ENCODE measurements around the gene PDLIM1.
A peak's percentile ranks its signal among the peaks of the same experiment; 100 is the strongest.

The PDLIM1 gene

DNA sequence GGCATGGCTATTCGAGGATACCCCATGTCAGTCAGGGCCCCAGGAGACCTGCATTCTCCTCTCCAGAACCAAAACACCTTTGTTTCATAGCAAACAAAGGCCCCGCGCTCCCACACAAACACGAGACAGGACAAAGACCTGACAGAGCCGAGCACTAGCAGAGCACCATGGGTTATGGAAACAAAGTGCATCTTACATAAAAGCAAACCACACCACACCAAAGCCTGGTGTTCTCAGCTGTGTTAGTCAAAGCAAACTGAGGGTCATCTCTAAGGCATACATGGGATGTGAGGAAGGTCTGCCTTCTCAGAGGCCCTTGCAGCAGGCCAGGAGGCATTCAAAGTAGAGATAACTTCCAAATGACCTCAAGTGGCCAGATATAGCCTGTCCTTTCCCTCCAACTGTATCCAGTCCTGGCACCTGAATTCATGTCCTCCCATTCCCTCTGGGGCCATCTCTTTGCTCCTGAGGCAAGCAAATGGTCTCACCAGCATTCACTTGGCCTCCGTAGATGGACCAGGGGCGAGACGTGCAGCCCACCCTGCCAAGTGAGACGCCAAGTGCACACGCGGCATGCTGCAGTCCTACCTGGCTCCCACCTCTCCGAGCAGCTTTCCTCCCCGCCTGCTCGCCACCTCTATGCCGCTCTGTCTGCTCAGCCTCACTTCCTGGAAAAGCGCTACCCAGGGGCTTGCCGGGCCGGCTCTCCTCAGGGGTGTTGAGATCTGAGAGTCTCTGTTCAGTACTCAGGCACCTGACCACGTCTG is 45.3 kb upstream of the PDLIM1 start:
- no peak overlapping the region for H2BK5ac ChIP-seq (ENCODE audit: low read length)
- WGBS, 2 donors (ENCODE audit: extremely low coverage in 2 of 2, insufficient read length in 2 of 2, insufficient replicate concordance in 1 of 2) = no CpG with 5 or more reads among the region's 19 CpGs
- H3K79me1 ChIP-seq (ENCODE audit: low read depth, low read length) = no peaks in the 10 kb centered on the region
- no peak overlapping the region for H4K91ac ChIP-seq (ENCODE audit: low read depth, low read length, poor library complexity)
- peak overlapping the region; percentile 45 for H3K23ac ChIP-seq (ENCODE audit: low read depth, low read length, poor library complexity)
- no peak overlapping the region for H4K8ac ChIP-seq (ENCODE audit: low read depth, low read length)
- no peak overlapping the region for H3K27ac ChIP-seq (replicated peaks; ENCODE audit: low read length)
- peaks cover 4 to 8% of the 10 kb centered on the region in 2 donors for H3K4me1 ChIP-seq (ENCODE audit: control insufficient read depth in 2 of 2, insufficient read depth in 1 of 2, low read depth in 1 of 2, low read length in 2 of 2)
- no peaks in the 10 kb centered on the region for H3K36me3 ChIP-seq (replicated peaks in 1 of 2; ENCODE audit: control insufficient read depth in 2 of 2, insufficient read depth in 2 of 2, low read length in 2 of 2)
- H3K4me3 ChIP-seq (ENCODE audit: low read length in 2 of 2) = no peak overlapping the region
- peak overlapping the region; percentile 68 for H3K18ac ChIP-seq (ENCODE audit: low read length)
- no peak overlapping the region for H3K4ac ChIP-seq (ENCODE audit: low read length)
- H2BK120ac ChIP-seq (ENCODE audit: low read depth, low read length) = no peak overlapping the region
- H3K27me3 ChIP-seq (ENCODE audit: control insufficient read depth in 3 of 3, insufficient read depth in 3 of 3, low read depth in 1 of 3, low read length in 3 of 3) = no peaks in the 10 kb centered on the region
- peak overlapping the region; percentile 11 for H2AK5ac ChIP-seq (ENCODE audit: low read depth, low read length)
- peak overlapping the region; percentile 22 for H3K9ac ChIP-seq (ENCODE audit: low read depth, low read length, poor library complexity)
- no peak overlapping the region for H2AFZ ChIP-seq (ENCODE audit: low read length)
- H2BK15ac ChIP-seq (ENCODE audit: low read length) = no peak overlapping the region
- no peak for DNase-seq (ENCODE audit: low spot score)
- peak overlapping the region; percentile 12 for H3K14ac ChIP-seq (ENCODE audit: low read length)
- H3K9me3 ChIP-seq (replicated peaks in 1 of 2; ENCODE audit: control insufficient read depth in 2 of 2, insufficient read depth in 1 of 2, low read depth in 1 of 2, low read length in 2 of 2) = no peaks in the 10 kb centered on the region
- H3K4me2 ChIP-seq (ENCODE audit: insufficient read depth, low read length, poor library complexity, severe bottlenecking) = no peak overlapping the region
- no peak overlapping the region for H2BK12ac ChIP-seq (ENCODE audit: low read length)

DNA sequence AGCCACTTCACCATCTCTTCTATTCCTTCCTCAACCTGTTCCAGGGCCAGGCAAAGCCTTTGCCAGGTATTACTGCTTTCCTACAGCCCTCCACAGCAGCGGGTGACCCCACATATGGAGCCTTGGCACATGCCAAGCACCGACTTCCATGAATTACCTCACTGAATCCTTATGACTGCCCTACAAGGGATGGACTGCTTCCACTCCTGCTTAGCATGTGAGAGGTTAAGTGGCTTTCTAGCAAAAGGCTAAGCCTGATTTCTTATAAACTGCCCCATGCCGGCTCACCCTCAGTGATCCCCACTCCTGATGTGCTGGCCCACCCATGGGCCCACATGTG is 44.0 kb upstream of the PDLIM1 start:
- no peak for DNase-seq (ENCODE audit: low spot score)

DNA sequence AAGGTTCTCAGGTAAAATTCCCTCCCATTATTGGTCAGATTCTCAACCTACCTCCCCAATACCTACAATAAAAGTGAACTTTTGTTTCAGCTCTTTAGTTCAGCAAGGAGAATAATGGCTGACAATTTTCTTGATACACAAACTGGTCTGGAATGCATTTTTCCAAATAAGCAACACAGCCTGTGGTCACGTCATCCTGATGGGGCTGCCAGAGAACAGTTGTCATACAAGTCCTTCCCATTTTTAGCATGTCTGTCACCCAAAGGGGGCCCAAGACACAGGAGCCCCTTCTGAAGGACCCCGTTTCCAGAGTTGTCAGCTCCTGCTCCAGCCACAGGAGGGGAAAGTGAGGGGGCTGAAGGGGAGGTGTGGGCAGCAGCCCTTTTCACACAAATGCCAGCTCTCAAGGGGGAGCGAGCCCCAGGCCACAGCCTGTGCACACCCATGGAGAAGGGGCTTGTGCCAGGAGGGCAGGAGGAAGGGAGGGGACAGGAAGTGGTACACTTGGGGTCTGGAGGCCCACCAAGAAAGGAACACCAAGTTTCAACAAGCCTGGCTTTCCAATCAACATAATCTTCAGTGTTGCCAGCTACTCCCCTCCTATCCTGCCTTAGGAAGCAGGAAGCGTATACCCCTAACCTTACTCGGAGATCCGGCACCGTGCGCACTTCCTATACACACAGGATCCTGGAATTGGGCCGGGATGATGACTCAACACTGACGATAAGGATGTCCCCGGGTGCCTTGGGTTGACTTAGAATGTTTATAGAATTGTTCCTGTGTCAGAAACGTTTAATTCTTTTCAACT is 43.4 kb upstream of the PDLIM1 start:
- no peak overlapping the region for H2BK15ac ChIP-seq (ENCODE audit: low read length)
- H3K9me3 ChIP-seq (replicated peaks in 1 of 2; ENCODE audit: control insufficient read depth in 2 of 2, insufficient read depth in 1 of 2, low read depth in 1 of 2, low read length in 2 of 2) = no peaks in the 10 kb centered on the region
- peaks cover 4 to 7% of the 10 kb centered on the region in 2 donors for H3K4me1 ChIP-seq (ENCODE audit: control insufficient read depth in 2 of 2, insufficient read depth in 1 of 2, low read depth in 1 of 2, low read length in 2 of 2)
- H3K79me1 ChIP-seq (ENCODE audit: low read depth, low read length) = no peaks in the 10 kb centered on the region
- no peak overlapping the region for H3K23ac ChIP-seq (ENCODE audit: low read depth, low read length, poor library complexity)
- no peak overlapping the region for H2AFZ ChIP-seq (ENCODE audit: low read length)
- H3K4me3 ChIP-seq (ENCODE audit: low read length in 2 of 2) = no peak overlapping the region
- H3K14ac ChIP-seq (ENCODE audit: low read length) = no peak overlapping the region
- H4K91ac ChIP-seq (ENCODE audit: low read depth, low read length, poor library complexity) = no peak overlapping the region
- H2BK5ac ChIP-seq (ENCODE audit: low read length) = no peak overlapping the region
- H2BK120ac ChIP-seq (ENCODE audit: low read depth, low read length) = no peak overlapping the region
- no peak overlapping the region for H2AK5ac ChIP-seq (ENCODE audit: low read depth, low read length)
- H3K4ac ChIP-seq (ENCODE audit: low read length) = no peak overlapping the region
- no peaks in the 10 kb centered on the region for H3K36me3 ChIP-seq (replicated peaks in 1 of 2; ENCODE audit: control insufficient read depth in 2 of 2, insufficient read depth in 2 of 2, low read length in 2 of 2)
- no peak overlapping the region for H2BK12ac ChIP-seq (ENCODE audit: low read length)
- H4K8ac ChIP-seq (ENCODE audit: low read depth, low read length) = no peak overlapping the region
- no peak for DNase-seq (ENCODE audit: low spot score)
- no peak overlapping the region for H3K9ac ChIP-seq (ENCODE audit: low read depth, low read length, poor library complexity)
- no peaks in the 10 kb centered on the region for H3K27me3 ChIP-seq (ENCODE audit: control insufficient read depth in 3 of 3, insufficient read depth in 3 of 3, low read depth in 1 of 3, low read length in 3 of 3)
- H3K4me2 ChIP-seq (ENCODE audit: insufficient read depth, low read length, poor library complexity, severe bottlenecking) = no peak overlapping the region
- H3K18ac ChIP-seq (ENCODE audit: low read length) = peak overlapping the region; percentile 5
- WGBS, 2 donors (ENCODE audit: extremely low coverage in 2 of 2, insufficient read length in 2 of 2, insufficient replicate concordance in 1 of 2) = no CpG with 5 or more reads among the region's 12 CpGs
- H3K27ac ChIP-seq (replicated peaks; ENCODE audit: low read length) = no peak overlapping the region

More for the DNA sequence above, 44.0 kb upstream of the PDLIM1 start:
- WGBS, 2 donors (ENCODE audit: extremely low coverage in 2 of 2, insufficient read length in 2 of 2, insufficient replicate concordance in 1 of 2) = no CpG with 5 or more reads among the region's 3 CpGs
- H3K14ac ChIP-seq (ENCODE audit: low read length) = no peak overlapping the region
- H3K36me3 ChIP-seq (replicated peaks in 1 of 2; ENCODE audit: control insufficient read depth in 2 of 2, insufficient read depth in 2 of 2, low read length in 2 of 2) = no peaks in the 10 kb centered on the region
- H4K8ac ChIP-seq (ENCODE audit: low read depth, low read length) = no peak overlapping the region
- no peak overlapping the region for H2AK5ac ChIP-seq (ENCODE audit: low read depth, low read length)
- no peaks in the 10 kb centered on the region for H3K9me3 ChIP-seq (replicated peaks in 1 of 2; ENCODE audit: control insufficient read depth in 2 of 2, insufficient read depth in 1 of 2, low read depth in 1 of 2, low read length in 2 of 2)
- no peaks in the 10 kb centered on the region for H3K79me1 ChIP-seq (ENCODE audit: low read depth, low read length)
- peaks cover 4 to 8% of the 10 kb centered on the region in 2 donors for H3K4me1 ChIP-seq (ENCODE audit: control insufficient read depth in 2 of 2, insufficient read depth in 1 of 2, low read depth in 1 of 2, low read length in 2 of 2)
- no peak overlapping the region for H2BK15ac ChIP-seq (ENCODE audit: low read length)
- H2BK120ac ChIP-seq (ENCODE audit: low read depth, low read length) = no peak overlapping the region
- no peak overlapping the region for H3K4ac ChIP-seq (ENCODE audit: low read length)
- H3K4me3 ChIP-seq (ENCODE audit: low read length in 2 of 2) = no peak overlapping the region
- H3K27ac ChIP-seq (replicated peaks; ENCODE audit: low read length) = no peak overlapping the region
- no peak overlapping the region for H3K4me2 ChIP-seq (ENCODE audit: insufficient read depth, low read length, poor library complexity, severe bottlenecking)
- no peak overlapping the region for H3K9ac ChIP-seq (ENCODE audit: low read depth, low read length, poor library complexity)
- no peak overlapping the region for H2BK5ac ChIP-seq (ENCODE audit: low read length)
- no peak overlapping the region for H2AFZ ChIP-seq (ENCODE audit: low read length)
- H3K18ac ChIP-seq (ENCODE audit: low read length) = no peak overlapping the region
- no peak overlapping the region for H3K23ac ChIP-seq (ENCODE audit: low read depth, low read length, poor library complexity)
- no peaks in the 10 kb centered on the region for H3K27me3 ChIP-seq (ENCODE audit: control insufficient read depth in 3 of 3, insufficient read depth in 3 of 3, low read depth in 1 of 3, low read length in 3 of 3)
- no peak overlapping the region for H4K91ac ChIP-seq (ENCODE audit: low read depth, low read length, poor library complexity)
- H2BK12ac ChIP-seq (ENCODE audit: low read length) = no peak overlapping the region

DNA sequence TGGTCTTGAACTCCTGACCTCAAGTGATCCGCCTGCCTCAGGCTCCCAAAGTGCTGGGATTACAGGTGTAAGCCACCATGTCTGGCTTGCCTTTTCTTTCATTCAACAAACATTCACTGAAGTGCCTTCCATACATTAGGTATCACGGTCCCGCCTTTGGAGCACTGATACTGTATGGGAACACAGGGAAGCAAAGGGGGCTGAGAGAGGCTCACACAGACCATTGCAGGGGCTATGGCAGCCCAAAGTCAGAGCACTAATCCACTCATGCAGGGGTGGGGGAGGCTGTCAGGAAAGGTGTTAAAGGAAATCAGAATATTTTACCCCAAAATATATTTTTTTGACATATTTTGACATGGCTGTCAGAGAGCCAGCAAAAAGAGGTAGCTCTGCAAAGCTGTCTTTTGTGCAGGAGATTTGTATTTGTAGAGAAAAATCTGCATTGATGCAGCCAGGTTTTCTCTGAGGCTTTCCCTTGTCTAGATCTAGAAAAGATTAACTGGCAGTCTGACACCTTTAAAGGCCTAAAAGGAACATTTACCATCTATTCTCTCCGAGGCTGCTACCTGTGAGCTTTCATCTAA is 42.0 kb upstream of the PDLIM1 start:
- Histone ChIP-seq H3K9me3 (replicated peaks in 1 of 2; ENCODE audit: control insufficient read depth in 2 of 2, insufficient read depth in 1 of 2, low read depth in 1 of 2, low read length in 2 of 2) (no peaks in the 10 kb centered on the region), H2BK5ac (ENCODE audit: low read length) (no peak overlapping the region), H2BK12ac (ENCODE audit: low read length) (no peak overlapping the region), H3K9ac (ENCODE audit: low read depth, low read length, poor library complexity) (no peak overlapping the region), H3K4me3 (ENCODE audit: low read length in 2 of 2) (no peak overlapping the region), H3K27me3 (ENCODE audit: control insufficient read depth in 3 of 3, insufficient read depth in 3 of 3, low read depth in 1 of 3, low read length in 3 of 3) (no peaks in the 10 kb centered on the region), H3K14ac (ENCODE audit: low read length) (no peak overlapping the region), H3K36me3 (replicated peaks in 1 of 2; ENCODE audit: control insufficient read depth in 2 of 2, insufficient read depth in 2 of 2, low read length in 2 of 2) (no peaks in the 10 kb centered on the region), H2AFZ (ENCODE audit: low read length) (no peak overlapping the region), H4K8ac (ENCODE audit: low read depth, low read length) (no peak overlapping the region), H3K27ac (replicated peaks; ENCODE audit: low read length) (no peak overlapping the region), H3K4me1 (ENCODE audit: control insufficient read depth in 2 of 2, insufficient read depth in 1 of 2, low read depth in 1 of 2, low read length in 2 of 2) (peaks cover 1 to 6% of the 10 kb centered on the region in 2 donors), H3K18ac (ENCODE audit: low read length) (no peak overlapping the region), H3K4me2 (ENCODE audit: insufficient read depth, low read length, poor library complexity, severe bottlenecking) (no peak overlapping the region), H3K23ac (ENCODE audit: low read depth, low read length, poor library complexity) (no peak overlapping the region), H3K4ac (ENCODE audit: low read length) (no peak overlapping the region), H2BK120ac (ENCODE audit: low read depth, low read length) (no peak overlapping the region), H4K91ac (ENCODE audit: low read depth, low read length, poor library complexity) (no peak overlapping the region), H2BK15ac (ENCODE audit: low read length) (no peak overlapping the region), H2AK5ac (ENCODE audit: low read depth, low read length) (no peak overlapping the region), H3K79me1 (ENCODE audit: low read depth, low read length) (no peaks in the 10 kb centered on the region)
- no peak for DNase-seq (ENCODE audit: low spot score)
- no CpG with 5 or more reads among the region's 4 CpGs for WGBS, 2 donors (ENCODE audit: extremely low coverage in 2 of 2, insufficient read length in 2 of 2, insufficient replicate concordance in 1 of 2)
